Neural cell (in vitro differentiated cells): ENCODE data around the gene UTP14A. TPM values are rescaled to one million over a fixed set of nuclear protein-coding genes. Genes with fewer than 3 reads are reported as not detected.
A peak's percentile ranks its signal among the peaks of the same experiment; 100 is the strongest.

ENCODE experiments used
- H2AFZ ChIP-seq: fragments of 200-600, 300-800 bp; sonication (generic), shearing (Covaris generic); 2 replicates; pipeline ENCODE4 v1.6.0; 2014; ENCODE audit warnings: low read depth, mild to moderate bottlenecking, antibody characterized with exemption, low read length, moderate library complexity
- H3F3A ChIP-seq: fragments of 200-600 bp; shearing (Covaris generic); 2 replicates; pipeline ENCODE4 v1.6.1; 2016; ENCODE audit warnings: mild to moderate bottlenecking, moderate library complexity, mixed read lengths, antibody characterized with exemption, low read length; ENCODE audit not compliant: insufficient read depth, poor library complexity, severe bottlenecking
- H3K27ac ChIP-seq: fragments of 200-600, 300-800 bp; sonication (generic), shearing (Covaris generic); 2 replicates; pipeline ENCODE4 v1.5.1; 2014; ENCODE audit warnings: mild to moderate bottlenecking, low read length, moderate library complexity
- H3K27me3 ChIP-seq: fragments of 300-800, 200-600 bp; sonication (generic), shearing (Covaris generic); 2 replicates; pipeline ENCODE4 v1.6.0; 2014; ENCODE audit warnings: mild to moderate bottlenecking, low read depth, low read length, moderate library complexity; ENCODE audit not compliant: insufficient read depth
- H3K36me3 ChIP-seq: fragments of 300-800, 200-600 bp; sonication (generic), shearing (Covaris generic); 2 replicates; pipeline ENCODE4 v1.5.1; 2014; ENCODE audit warnings: mild to moderate bottlenecking, antibody characterized with exemption, low read length, moderate library complexity; ENCODE audit not compliant: insufficient read depth
- H3K4me2 ChIP-seq: fragments of 300-800, 200-600 bp; sonication (generic), shearing (Covaris generic); 2 replicates; pipeline ENCODE4 v1.6.0; 2014; ENCODE audit warnings: mild to moderate bottlenecking, low read length
- H3K4me3 ChIP-seq: fragments of 300-800, 200-600 bp; sonication (generic), shearing (Covaris generic); 2 replicates; pipeline ENCODE4 v1.5.1; 2014; ENCODE audit warnings: mild to moderate bottlenecking, low read length, moderate library complexity
- H3K79me2 ChIP-seq: fragments of 200-600 bp; shearing (Covaris generic); replicated peaks from 2 replicates; pipeline ENCODE4 v1.6.0; 2014; ENCODE audit warnings: mild to moderate bottlenecking, low read length, moderate library complexity; ENCODE audit not compliant: insufficient read depth
- H3K9ac ChIP-seq: fragments of 300-800, 200-600 bp; sonication (generic), shearing (Covaris generic); 2 replicates; pipeline ENCODE4 v1.6.1; 2016; ENCODE audit warnings: mild to moderate bottlenecking, low read length, mixed read lengths
- H3K9me2 ChIP-seq: fragments of 200-600 bp; shearing (Covaris generic); 2 replicates; pipeline ENCODE4 v1.6.1; 2016; ENCODE audit warnings: mild to moderate bottlenecking, low read length, mixed read lengths; ENCODE audit not compliant: insufficient read depth
- H3K9me3 ChIP-seq: fragments of 200-600, 300-800 bp; sonication (generic), shearing (Covaris generic); 2 replicates; pipeline ENCODE4 v1.6.1; 2016; ENCODE audit warnings: mild to moderate bottlenecking, mixed run types, low read length, moderate library complexity, mixed read lengths
- H4K20me1 ChIP-seq: fragments of 200-600 bp; shearing (Covaris generic); 2 replicates; pipeline ENCODE4 v1.6.1; 2016; ENCODE audit warnings: mild to moderate bottlenecking, mixed run types; ENCODE audit not compliant: insufficient read depth
- CTCF ChIP-seq: fragments of 450-650 bp; IDR thresholded peaks from 2 replicates; pipeline ENCODE4 v1.5.1; 2014; ENCODE audit warnings: antibody characterized with exemption, mild to moderate bottlenecking, moderate library complexity; ENCODE audit not compliant: poor library complexity, severe bottlenecking
- EP300 ChIP-seq: fragments of 450-650 bp; conservative IDR thresholded peaks from 2 replicates; pipeline ENCODE4 v1.6.1; 2014; ENCODE audit warnings: antibody characterized with exemption, mild to moderate bottlenecking, moderate library complexity; ENCODE audit not compliant: poor library complexity, severe bottlenecking
- EZH2 ChIP-seq: fragments of 200-600, 300-800 bp; shearing (Covaris generic), sonication (generic); IDR thresholded peaks from 2 replicates; pipeline ENCODE4 v1.6.1; 2014; ENCODE audit warnings: antibody characterized with exemption, low read length, borderline replicate concordance, mild to moderate bottlenecking; ENCODE audit not compliant: insufficient read depth, poor library complexity, severe bottlenecking
- MXI1 ChIP-seq: fragments of 450-650 bp; conservative IDR thresholded peaks from 2 replicates; pipeline ENCODE4 v1.6.1; 2014; ENCODE audit warnings: antibody characterized with exemption, mild to moderate bottlenecking; ENCODE audit not compliant: poor library complexity, severe bottlenecking
- POLR2AphosphoS5 ChIP-seq: IDR thresholded peaks from 2 replicates; pipeline ENCODE4 v1.6.1; 2012
- RAD21 ChIP-seq: fragments of 450-650 bp; conservative IDR thresholded peaks from 2 replicates; pipeline ENCODE4 v1.6.1; 2014; ENCODE audit warnings: antibody characterized with exemption, mild to moderate bottlenecking, moderate library complexity
- REST ChIP-seq: IDR thresholded peaks from 2 replicates; pipeline ENCODE4 v1.6.1; 2012; ENCODE audit warnings: borderline replicate concordance
- SMC3 ChIP-seq: fragments of 450-650 bp; conservative IDR thresholded peaks from 2 replicates; pipeline ENCODE4 v1.6.1; 2014; ENCODE audit warnings: antibody characterized with exemption, mild to moderate bottlenecking, moderate library complexity; ENCODE audit not compliant: poor library complexity
- TAF1 ChIP-seq: IDR thresholded peaks from 2 replicates; pipeline ENCODE4 v1.6.1; 2012; ENCODE audit warnings: low read depth
- polyA plus RNA-seq: library from polyadenylated mRNA; depleted of rRNA; stranded (reverse); fragments of >200 nt; gene quantifications from 2 replicates; pipeline ENCODE4 v1.2.3, GENCODE V29; 2014

UTP14A gene
- polyA plus RNA-seq, 1 donor from 2014 or later: 10.5 TPM

DNA sequence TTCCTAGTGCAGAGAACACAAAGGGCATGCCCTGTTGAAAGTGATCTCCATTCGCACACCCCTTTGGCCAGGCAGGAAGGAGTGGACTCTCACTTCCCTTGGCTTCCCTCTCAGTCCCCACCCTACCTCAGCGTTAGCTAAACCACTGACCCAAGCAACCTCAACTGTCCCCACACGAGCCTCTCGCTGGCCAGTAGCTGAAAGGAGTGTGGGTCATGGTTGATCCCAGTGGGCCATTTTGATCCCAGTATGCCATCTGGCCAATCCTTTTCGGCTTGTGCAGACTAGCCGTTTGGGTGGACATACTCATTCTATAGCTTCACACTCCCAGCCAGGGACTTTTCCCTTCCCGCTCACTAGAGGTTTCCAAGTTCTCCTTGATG, 52.1 kb downstream of the UTP14A start:
- H2AFZ ChIP-seq: no peak overlapping the region
- TF ChIP-seq EZH2: no peak
- TF ChIP-seq POLR2AphosphoS5: no peak
- TF ChIP-seq RAD21: no peak
- no peak for TF ChIP-seq MXI1
- TF ChIP-seq CTCF: no peak
- TF ChIP-seq SMC3: no peak
- no peak for TF ChIP-seq EP300
- TF ChIP-seq REST: no peak
- no peak for TF ChIP-seq TAF1
- H3K27me3 ChIP-seq: peaks cover 25% of the 10 kb centered on the region
- no peak overlapping the region for H3K4me3 ChIP-seq
- no peaks in the 10 kb centered on the region for H3K79me2 ChIP-seq
- H3K9ac ChIP-seq: no peak overlapping the region
- no peak overlapping the region for H3K4me2 ChIP-seq
- no peak overlapping the region for H3K27ac ChIP-seq
- H3K9me2 ChIP-seq: no peaks in the 10 kb centered on the region
- H3K9me3 ChIP-seq: no peaks in the 10 kb centered on the region
- H4K20me1 ChIP-seq: no peaks in the 10 kb centered on the region
- no peaks in the 10 kb centered on the region for H3F3A ChIP-seq
- H3K36me3 ChIP-seq: no peaks in the 10 kb centered on the region

DNA sequence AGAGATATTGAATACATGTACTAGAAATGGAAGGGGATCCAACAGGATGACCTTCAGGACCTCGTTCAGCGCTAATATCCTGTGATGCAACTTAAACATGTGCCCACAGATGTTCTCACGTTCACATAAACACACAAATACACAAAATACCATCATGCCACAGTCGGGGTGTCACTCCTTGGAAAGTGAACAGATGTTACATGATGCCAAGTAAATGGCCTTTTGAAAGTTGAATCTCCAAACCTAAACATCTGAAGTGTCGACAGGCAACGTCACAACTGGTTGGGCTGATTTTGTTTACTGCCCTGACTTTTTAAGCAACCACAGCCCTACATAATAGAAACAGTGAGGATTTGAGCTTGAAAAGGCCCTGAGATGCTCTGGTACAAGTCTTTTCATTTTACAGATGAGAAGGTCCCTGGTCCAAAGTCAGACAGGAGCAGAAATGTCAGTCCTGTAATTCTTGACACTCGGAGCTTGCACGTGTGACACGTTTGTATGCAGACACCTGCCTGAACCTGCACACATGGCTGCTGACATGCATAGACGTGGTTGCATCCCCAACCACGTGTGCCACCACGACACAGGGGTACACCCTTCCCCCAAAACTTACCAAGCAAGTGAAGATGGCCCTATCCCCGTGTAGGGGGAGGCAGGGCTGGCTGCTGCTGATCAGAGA, 53.0 kb downstream of the UTP14A start:
- no peaks in the 10 kb centered on the region for H3F3A ChIP-seq
- H3K79me2 ChIP-seq: no peaks in the 10 kb centered on the region
- H3K9me3 ChIP-seq: no peaks in the 10 kb centered on the region
- H3K4me2 ChIP-seq: no peak overlapping the region
- H3K9me2 ChIP-seq: no peaks in the 10 kb centered on the region
- H3K27me3 ChIP-seq: peaks cover 25% of the 10 kb centered on the region
- no peaks in the 10 kb centered on the region for H3K36me3 ChIP-seq
- TF ChIP-seq MXI1: no peak
- TF ChIP-seq REST: no peak
- no peak for TF ChIP-seq RAD21
- H3K9ac ChIP-seq: peak overlapping the region; percentile 9
- H4K20me1 ChIP-seq: no peaks in the 10 kb centered on the region
- no peak overlapping the region for H3K27ac ChIP-seq
- no peak overlapping the region for H2AFZ ChIP-seq
- H3K4me3 ChIP-seq: peak overlapping the region; percentile 55
